Stomach (tissue), 4 donors: ENCODE measurements around the gene MCOLN1.

Experiments
- CTCF ChIP-seq, 7 experiments: fragments of 450-650 bp in 4 of 7; fragments of 200-600 bp in 3 of 7; sonication (generic) in 3 of 7; IDR thresholded peaks; one replicate each; pipeline ENCODE4 v1.5.1; 2016 to 2019; ENCODE audit warnings: antibody characterized with exemption in 7 of 7, control low read depth in 2 of 7, mild to moderate bottlenecking in 1 of 7
- EP300 ChIP-seq: sonication (generic); formaldehyde crosslinking; IDR thresholded peaks from one replicate; pipeline ENCODE4 v1.6.1; 2017; ENCODE audit warnings: antibody characterized with exemption
- POLR2A ChIP-seq, 4 donors: fragments of 450-650 bp; IDR thresholded peaks; one replicate each; pipeline ENCODE4 v1.6.1; 2016; ENCODE audit warnings: antibody characterized with exemption in 4 of 4, control low read depth in 2 of 4, mild to moderate bottlenecking in 1 of 4, moderate library complexity in 1 of 4
- POLR2AphosphoS5 ChIP-seq, 3 donors: sonication (generic); formaldehyde crosslinking; IDR thresholded peaks; one replicate each; pipeline ENCODE4 v1.6.1; 2016; ENCODE audit warnings: antibody characterized with exemption in 3 of 3

- no peak for TF ChIP-seq CTCF (IDR thresholded peaks at IDR 0.05)
- peak in 1 of 3 donors; percentile 27 for TF ChIP-seq POLR2AphosphoS5 (IDR thresholded peaks at IDR 0.05)
- TF ChIP-seq POLR2A (IDR thresholded peaks at IDR 0.05) = no peak
- TF ChIP-seq EP300 = no peak
These were observed 21.5 kb upstream of the MCOLN1 start for GRCh38 chr19:7500811-7501450.
